ENCODE data around the gene MDK. TPM values are rescaled to one million over a fixed set of nuclear protein-coding genes. Genes with fewer than 3 reads are reported as not detected.

Gene MDK
- total RNA-seq, 1 donor from 2014 or later, result 600 TPM

- peaks cover 49% of the 10 kb centered on the region for H3K4me1 Mint-ChIP-seq
Measured at GRCh38 chr11:46347637-46348311, 33.7 kb upstream of the MDK start.

GRCh38 chr11:46348566-46349401 lies 32.7 kb upstream of the MDK start:
- Histone ChIP-seq H4K20me1 (ENCODE audit: low read depth) (peaks cover 49% of the 10 kb centered on the region), H3K79me2 (ENCODE audit: low read depth) (peaks cover 55% of the 10 kb centered on the region), H3K4me1 (peaks cover 33% of the 10 kb centered on the region), H2AFZ (replicated peaks) (no peak overlapping the region), H3K4me3 (peak overlapping the region; percentile 93), H3K27me3 (peaks cover 12% of the 10 kb centered on the region), H3K9ac (no peak overlapping the region), H3F3A (ENCODE audit: low read depth) (peaks cover 13% of the 10 kb centered on the region), H3K9me3 (ENCODE audit: low read depth) (no peaks in the 10 kb centered on the region), H3K36me3 (no peaks in the 10 kb centered on the region), H3K4me2 (peak overlapping the region; percentile 99), H3K27ac (no peak overlapping the region)
- Mint-ChIP-seq H3K27me3 (ENCODE audit: insufficient read depth, low read depth) (peaks cover 13% of the 10 kb centered on the region), H3K36me3 (no peaks in the 10 kb centered on the region), H3K4me1 (peaks cover 55% of the 10 kb centered on the region), H3K9me3 (peaks cover 4% of the 10 kb centered on the region), H3K4me3 (peak overlapping the region; percentile 88), H3K27ac (no peak overlapping the region)
- TF ChIP-seq CTCF (IDR thresholded peaks at IDR 0.05) (no peak), EZH2 (IDR thresholded peaks at IDR 0.05) (no peak), EZH2phosphoT487 (IDR thresholded peaks at IDR 0.05) (no peak)
- DNase-seq (ENCODE audit: low spot score), result no peak

More at GRCh38 chr11:46347637-46348311, 33.7 kb upstream of the MDK start:
- Histone ChIP-seq H3K27ac (no peak overlapping the region), H3K27me3 (peaks cover 12% of the 10 kb centered on the region), H3K4me2 (peak overlapping the region; percentile 99), H2AFZ (replicated peaks) (peak overlapping the region; percentile 48), H3K4me3 (peak overlapping the region; percentile 93), H3K4me1 (peaks cover 32% of the 10 kb centered on the region), H3K9me3 (ENCODE audit: low read depth) (no peaks in the 10 kb centered on the region), H4K20me1 (ENCODE audit: low read depth) (peaks cover 42% of the 10 kb centered on the region), H3K9ac (peak overlapping the region; percentile 66), H3F3A (ENCODE audit: low read depth) (peaks cover 12% of the 10 kb centered on the region), H3K79me2 (ENCODE audit: low read depth) (peaks cover 46% of the 10 kb centered on the region), H3K36me3 (no peaks in the 10 kb centered on the region)
- DNase-seq (ENCODE audit: low spot score), result no peak
- Mint-ChIP-seq H3K27me3 (ENCODE audit: insufficient read depth, low read depth) (peaks cover 15% of the 10 kb centered on the region), H3K27ac (no peak overlapping the region), H3K4me3 (peak overlapping the region; percentile 88), H3K36me3 (no peaks in the 10 kb centered on the region), H3K9me3 (peaks cover 4% of the 10 kb centered on the region)
- TF ChIP-seq EZH2 (IDR thresholded peaks at IDR 0.05) (no peak), EZH2phosphoT487 (IDR thresholded peaks at IDR 0.05) (no peak), CTCF (IDR thresholded peaks at IDR 0.05) (no peak)

- H3K9ac ChIP-seq, result no peak overlapping the region
- Mint-ChIP-seq H3K4me3 (no peak overlapping the region), H3K27me3 (ENCODE audit: insufficient read depth, low read depth) (peaks cover 10% of the 10 kb centered on the region), H3K36me3 (no peaks in the 10 kb centered on the region), H3K4me1 (peaks cover 51% of the 10 kb centered on the region), H3K27ac (no peak overlapping the region), H3K9me3 (peaks cover 4% of the 10 kb centered on the region)
- no peaks in the 10 kb centered on the region for H3K36me3 ChIP-seq
- peaks cover 12% of the 10 kb centered on the region for H3K27me3 ChIP-seq
- no peak overlapping the region for H2AFZ ChIP-seq (replicated peaks)
- TF ChIP-seq EZH2phosphoT487 (IDR thresholded peaks at IDR 0.05) (no peak), CTCF (IDR thresholded peaks at IDR 0.05) (no peak), EZH2 (IDR thresholded peaks at IDR 0.05) (no peak)
- H4K20me1 ChIP-seq (ENCODE audit: low read depth), result peaks cover 49% of the 10 kb centered on the region
- H3K4me3 ChIP-seq, result no peak overlapping the region
- H3K9me3 ChIP-seq (ENCODE audit: low read depth), result no peaks in the 10 kb centered on the region
- H3F3A ChIP-seq (ENCODE audit: low read depth), result peaks cover 17% of the 10 kb centered on the region
- H3K4me2 ChIP-seq, result no peak overlapping the region
- H3K27ac ChIP-seq, result no peak overlapping the region
- DNase-seq (ENCODE audit: low spot score), result no peak
- H3K79me2 ChIP-seq (ENCODE audit: low read depth), result peaks cover 72% of the 10 kb centered on the region
- H3K4me1 ChIP-seq, result peaks cover 26% of the 10 kb centered on the region
Measured at GRCh38 chr11:46350695-46351094, 30.8 kb upstream of the MDK start.
